ENCODE data around the gene ZNF318. TPM values are rescaled to one million over a fixed set of nuclear protein-coding genes. Genes with fewer than 3 reads are reported as not detected.
"Not testable (repeated sequence)": the region's sequence is repeated elsewhere in the genome, so short reads cannot be mapped to it uniquely, and the experiment has no call there.

Gene ZNF318
- total and polyA plus RNA-seq, 2 donors (not counting 3 experiments of a cell fraction or from before 2014, with no cell fraction given) = 7.1 to 13.6 TPM

- no peak overlapping the region for H3K9ac ChIP-seq (replicated peaks; ENCODE audit: extremely low read depth, insufficient read depth, low read length)
- peaks cover 5 to 6% of the 10 kb centered on the region in 2 experiments for H3K36me3 ChIP-seq (ENCODE audit: control insufficient read depth in 2 of 2, extremely low read depth in 1 of 2, insufficient read depth in 2 of 2, low read length in 2 of 2)
Measured at GRCh38 chr6:43347021-43347420, 22.4 kb downstream of the ZNF318 start.

GRCh38 chr6:43346243-43346642 is 23.2 kb downstream of the ZNF318 start:
- H3K79me2 ChIP-seq (ENCODE audit: control insufficient read depth, insufficient read depth, low read length); dilution Hi-C loops (cut with MboI; ENCODE audit: extremely low pct_ligation_motif_present, low sequenced_read_pairs); H4K20me1 ChIP-seq (replicated peaks; ENCODE audit: control insufficient read depth, extremely low read depth, insufficient read depth, low read length); H3K9me1 ChIP-seq (replicated peaks; ENCODE audit: control insufficient read depth, extremely low read depth, insufficient read depth, low read length); H3K36me3 ChIP-seq (ENCODE audit: control insufficient read depth in 2 of 2, extremely low read depth in 1 of 2, insufficient read depth in 2 of 2, low read length in 2 of 2); H3K4me3 ChIP-seq (replicated peaks in 1 of 3; ENCODE audit: insufficient read depth in 1 of 3, low read depth in 1 of 3, low read length in 3 of 3); H3K27ac ChIP-seq (ENCODE audit: insufficient read depth, low read depth, low read length); H3K4me2 ChIP-seq (ENCODE audit: insufficient read depth, low read length); H3K27me3 ChIP-seq (ENCODE audit: control insufficient read depth in 2 of 2, insufficient read depth in 2 of 2, low read length in 2 of 2); intact Hi-C loops (cut with micrococcal nuclease); H3K9me3 ChIP-seq (replicated peaks; ENCODE audit: control insufficient read depth, insufficient read depth, low read length); BruUV-seq (replicated peaks); H2AFZ ChIP-seq (ENCODE audit: low read depth, low read length); DNase-seq (ENCODE audit: low read depth, low spot score); H3K4me1 ChIP-seq (ENCODE audit: control insufficient read depth, extremely low read depth, insufficient read depth, low read length); FAIRE-seq; H3K9ac ChIP-seq (replicated peaks; ENCODE audit: extremely low read depth, insufficient read depth, low read length): not testable (repeated sequence)
- CTCF ChIA-PET = interaction anchor here (0.6 kb wide), 1 partner anchor 157 kb away, joined by 3 read pairs; no protein-coding TSS in a partner anchor
- POLR2A ChIA-PET = interaction anchor here (0.5 kb wide), 1 partner anchor 154 kb away, joined by 11 read pairs; no protein-coding TSS in a partner anchor

More at GRCh38 chr6:43347021-43347420, 22.4 kb downstream of the ZNF318 start:
- BruUV-seq (replicated peaks) = no TSS peak
- Histone ChIP-seq H3K79me2 (ENCODE audit: control insufficient read depth, insufficient read depth, low read length) (no peaks in the 10 kb centered on the region), H3K4me3 (replicated peaks in 1 of 3; ENCODE audit: insufficient read depth in 1 of 3, low read depth in 1 of 3, low read length in 3 of 3) (no peak overlapping the region), H3K27me3 (ENCODE audit: control insufficient read depth in 2 of 2, insufficient read depth in 2 of 2, low read length in 2 of 2) (no peaks in the 10 kb centered on the region), H3K9me3 (replicated peaks; ENCODE audit: control insufficient read depth, insufficient read depth, low read length) (no peaks in the 10 kb centered on the region), H3K9me1 (replicated peaks; ENCODE audit: control insufficient read depth, extremely low read depth, insufficient read depth, low read length) (no peaks in the 10 kb centered on the region), H3K4me1 (ENCODE audit: control insufficient read depth, extremely low read depth, insufficient read depth, low read length) (no peaks in the 10 kb centered on the region), H4K20me1 (replicated peaks; ENCODE audit: control insufficient read depth, extremely low read depth, insufficient read depth, low read length) (no peaks in the 10 kb centered on the region), H2AFZ (ENCODE audit: low read depth, low read length) (no peak overlapping the region), H3K4me2 (ENCODE audit: insufficient read depth, low read length) (no peak overlapping the region), H3K27ac (ENCODE audit: insufficient read depth, low read depth, low read length) (no peak overlapping the region)
- ChIA-PET CTCF (interaction anchor here (0.6 kb wide), 1 partner anchor 156 kb away, joined by 3 read pairs; no protein-coding TSS in a partner anchor), POLR2A (no interaction called here)
- TF ChIP-seq, protein P1, sequence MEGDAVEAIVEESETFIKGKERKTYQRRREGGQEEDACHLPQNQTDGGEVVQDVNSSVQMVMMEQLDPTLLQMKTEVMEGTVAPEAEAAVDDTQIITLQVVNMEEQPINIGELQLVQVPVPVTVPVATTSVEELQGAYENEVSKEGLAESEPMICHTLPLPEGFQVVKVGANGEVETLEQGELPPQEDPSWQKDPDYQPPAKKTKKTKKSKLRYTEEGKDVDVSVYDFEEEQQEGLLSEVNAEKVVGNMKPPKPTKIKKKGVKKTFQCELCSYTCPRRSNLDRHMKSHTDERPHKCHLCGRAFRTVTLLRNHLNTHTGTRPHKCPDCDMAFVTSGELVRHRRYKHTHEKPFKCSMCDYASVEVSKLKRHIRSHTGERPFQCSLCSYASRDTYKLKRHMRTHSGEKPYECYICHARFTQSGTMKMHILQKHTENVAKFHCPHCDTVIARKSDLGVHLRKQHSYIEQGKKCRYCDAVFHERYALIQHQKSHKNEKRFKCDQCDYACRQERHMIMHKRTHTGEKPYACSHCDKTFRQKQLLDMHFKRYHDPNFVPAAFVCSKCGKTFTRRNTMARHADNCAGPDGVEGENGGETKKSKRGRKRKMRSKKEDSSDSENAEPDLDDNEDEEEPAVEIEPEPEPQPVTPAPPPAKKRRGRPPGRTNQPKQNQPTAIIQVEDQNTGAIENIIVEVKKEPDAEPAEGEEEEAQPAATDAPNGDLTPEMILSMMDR (IDR thresholded peaks at IDR 0.05; ENCODE audit: extremely low read depth in 1 of 2, insufficient read depth in 1 of 2, low read depth in 1 of 2, low read length in 2 of 2) = no peak
- TF ChIP-seq MAX (IDR thresholded peaks at IDR 0.05; ENCODE audit: insufficient read depth, insufficient read length) (no peak), POLR2AphosphoS5 (IDR thresholded peaks at IDR 0.05; ENCODE audit: insufficient read depth, low read depth, low read length) (no peak), FOS (IDR thresholded peaks at IDR 0.05; ENCODE audit: borderline replicate concordance, insufficient read depth, low read length) (no peak), JUN (IDR thresholded peaks at IDR 0.05; ENCODE audit: borderline replicate concordance, insufficient read depth, insufficient read length, low read depth) (no peak), GATA2 (IDR thresholded peaks at IDR 0.05; ENCODE audit: insufficient read depth, insufficient read length, low read depth, low read length) (no peak), POLR2A (IDR thresholded peaks at IDR 0.05; ENCODE audit: low read depth, low read length) (no peak), MYC (IDR thresholded peaks at IDR 0.05; ENCODE audit: low read depth, low read length) (no peak), EZH2 (IDR thresholded peaks at IDR 0.05; ENCODE audit: borderline replicate concordance, low read depth, low read length, severe bottlenecking) (no peak)
- dilution Hi-C loops (cut with MboI; ENCODE audit: extremely low pct_ligation_motif_present, low sequenced_read_pairs) = no loop called here
- intact Hi-C loops (cut with micrococcal nuclease) = no loop called here
- no peak for DNase-seq (ENCODE audit: low read depth, low spot score)
- FAIRE-seq = no peak
